HepG2 (cell line): Measurements from ENCODE around the gene CNP. TPM values are rescaled to one million over a fixed set of nuclear protein-coding genes. Genes with fewer than 3 reads are reported as not detected.

ENCODE experiments used
- GATAD2A ChIP-seq: IDR thresholded peaks from 2 replicates; pipeline ENCODE4 v1.6.1; 2016
- GPN1 ChIP-seq: sonication (generic); formaldehyde crosslinking; IDR thresholded peaks from 2 replicates; pipeline ENCODE4 v1.5.1; 2020; ENCODE audit warnings: missing genetic modification reagents, borderline replicate concordance
- HMGA1 ChIP-seq: sonication (generic); formaldehyde crosslinking; conservative IDR thresholded peaks from 2 replicates; pipeline ENCODE4 v1.4.0; 2020; ENCODE audit warnings: missing genetic modification reagents
- KDM6A ChIP-seq: IDR thresholded peaks from 2 replicates; pipeline ENCODE4 v1.6.1; 2016; ENCODE audit warnings: low read depth
- LCORL ChIP-seq, 2 experiments: fragments of 450-650 bp in 1 of 2; sonication (generic) in 1 of 2; formaldehyde crosslinking in 1 of 2; IDR thresholded peaks; 2 replicates each; pipeline versions ENCODE4 v1.5.0 to v1.6.1; 2017 to 2020; ENCODE audit warnings: antibody characterized with exemption in 1 of 2, missing genetic modification reagents in 1 of 2
- MXD4 ChIP-seq: IDR thresholded peaks from 2 replicates; pipeline ENCODE4 v1.6.1; 2016; ENCODE audit warnings: mild to moderate bottlenecking, missing biosample characterization, missing genetic modification reagents
- NFATC3 ChIP-seq: sonication (generic); formaldehyde crosslinking; IDR thresholded peaks from 2 replicates; pipeline ENCODE4 v1.5.1; 2020; ENCODE audit warnings: mild to moderate bottlenecking, missing genetic modification reagents
- PHF8 ChIP-seq: sonication (generic); formaldehyde crosslinking; IDR thresholded peaks from 2 replicates; pipeline ENCODE4 v1.5.0; 2020; ENCODE audit warnings: missing genetic modification reagents
- POGZ ChIP-seq: sonication (generic); formaldehyde crosslinking; IDR thresholded peaks from 2 replicates; pipeline ENCODE4 v1.4.0; 2020; ENCODE audit warnings: mild to moderate bottlenecking, missing genetic modification reagents
- POLR2A ChIP-seq, 2 experiments: IDR thresholded peaks; 2 replicates each; pipeline ENCODE4 v1.6.1; 2011; ENCODE audit warnings: low read depth in 2 of 2, low read length in 2 of 2, mild to moderate bottlenecking in 1 of 2, moderate library complexity in 1 of 2; ENCODE audit not compliant: insufficient read depth in 1 of 2
- SMARCE1 ChIP-seq: fragments of 450-650 bp; IDR thresholded peaks from 2 replicates; pipeline ENCODE4 v1.6.1; 2017; ENCODE audit warnings: borderline replicate concordance
- THAP11 ChIP-seq: IDR thresholded peaks from 2 replicates; pipeline ENCODE4 v1.6.1; 2016; ENCODE audit warnings: missing biosample characterization, missing genetic modification reagents
- TP53 ChIP-seq: sonication (generic); formaldehyde crosslinking; conservative IDR thresholded peaks from 2 replicates; pipeline ENCODE4 v1.4.0; 2020; ENCODE audit warnings: missing genetic modification reagents
- ZBTB38 ChIP-seq: sonication (generic); formaldehyde crosslinking; IDR thresholded peaks from 2 replicates; pipeline ENCODE4 v1.5.1; 2020; ENCODE audit warnings: mild to moderate bottlenecking, missing genetic modification reagents
- ZFP1 ChIP-seq: IDR thresholded peaks from 2 replicates; pipeline ENCODE4 v1.6.1; 2016
- ZFP36L1 ChIP-seq: sonication (generic); formaldehyde crosslinking; IDR thresholded peaks from 2 replicates; pipeline ENCODE4 v1.8.0; 2022; ENCODE audit warnings: mild to moderate bottlenecking, missing genetic modification reagents, moderate library complexity
- ZNF180 ChIP-seq: sonication (generic); formaldehyde crosslinking; IDR thresholded peaks from 2 replicates; pipeline ENCODE4 v1.4.0; 2020; ENCODE audit warnings: low read depth, missing genetic modification reagents, borderline replicate concordance
- ZNF329 ChIP-seq: sonication (generic); formaldehyde crosslinking; IDR thresholded peaks from 2 replicates; pipeline ENCODE4 v1.9.0; 2021; ENCODE audit warnings: low read depth, mild to moderate bottlenecking, missing genetic modification reagents
- ZNF530 ChIP-seq: sonication (generic); formaldehyde crosslinking; IDR thresholded peaks from 2 replicates; pipeline ENCODE4 v1.5.0; 2020; ENCODE audit warnings: low read depth, mild to moderate bottlenecking, missing genetic modification reagents
- ZNF703 ChIP-seq: sonication (generic); formaldehyde crosslinking; IDR thresholded peaks from 2 replicates; pipeline ENCODE4 v1.5.1; 2020; ENCODE audit warnings: missing genetic modification reagents, mild to moderate bottlenecking, moderate library complexity, borderline replicate concordance
- ZNF747 ChIP-seq: sonication (generic); formaldehyde crosslinking; IDR thresholded peaks from 2 replicates; pipeline ENCODE4 v1.8.1; 2023; ENCODE audit warnings: missing genetic modification reagents, mild to moderate bottlenecking, borderline replicate concordance
- polyA plus RNA-seq, 8 experiments: library from polyadenylated mRNA; depleted of rRNA in 3 of 8; stranded (reverse) in 7 of 8; unstranded in 1 of 8; fragments of >200 nt; fragmentation: Illumina TruSeq in 4 of 8; extraction: Trizol in 4 of 8; gene quantifications; 2 replicates each; pipeline versions ENCODE4 v1.2.1 to v1.2.3, GENCODE V29; 2011 to 2016; ENCODE audit warnings: low read depth in 4 of 8, missing spikeins in 1 of 8, mixed read lengths in 1 of 8; ENCODE audit not compliant: insufficient read depth in 1 of 8
- total RNA-seq, 5 experiments: library from RNA; depleted of rRNA; stranded (reverse); fragments of >200 nt; fragmentation: Illumina TruSeq; extraction: Trizol; gene quantifications; 2 replicates each; pipeline ENCODE4 v1.2.3, GENCODE V29; 2016; ENCODE audit warnings: low read depth in 1 of 5
- TF ChIP-seq, protein P1 (sequence below): sonication (generic); formaldehyde crosslinking; IDR thresholded peaks from 2 replicates; pipeline ENCODE4 v1.5.1; 2020; ENCODE audit warnings: missing genetic modification reagents, mild to moderate bottlenecking, borderline replicate concordance
- TF ChIP-seq, protein P2 (sequence below): IDR thresholded peaks from 2 replicates; pipeline ENCODE4 v1.6.1; 2018; ENCODE audit warnings: missing genetic modification reagents
- TF ChIP-seq, protein P3 (sequence below): sonication (generic); formaldehyde crosslinking; IDR thresholded peaks from 2 replicates; pipeline ENCODE4 v1.9.0; 2021; ENCODE audit warnings: missing genetic modification reagents, mild to moderate bottlenecking, borderline replicate concordance
- TF ChIP-seq, protein P4 (sequence below): sonication (generic); formaldehyde crosslinking; IDR thresholded peaks from 2 replicates; pipeline ENCODE4 v1.8.0; 2022; ENCODE audit warnings: mild to moderate bottlenecking, missing genetic modification reagents, borderline replicate concordance

CNP gene
- total and polyA plus RNA-seq, 2 of the 13 experiments (the other 11 are each of a cell fraction or from before 2014, with no cell fraction given): 97.2 to 161 TPM

DNA sequence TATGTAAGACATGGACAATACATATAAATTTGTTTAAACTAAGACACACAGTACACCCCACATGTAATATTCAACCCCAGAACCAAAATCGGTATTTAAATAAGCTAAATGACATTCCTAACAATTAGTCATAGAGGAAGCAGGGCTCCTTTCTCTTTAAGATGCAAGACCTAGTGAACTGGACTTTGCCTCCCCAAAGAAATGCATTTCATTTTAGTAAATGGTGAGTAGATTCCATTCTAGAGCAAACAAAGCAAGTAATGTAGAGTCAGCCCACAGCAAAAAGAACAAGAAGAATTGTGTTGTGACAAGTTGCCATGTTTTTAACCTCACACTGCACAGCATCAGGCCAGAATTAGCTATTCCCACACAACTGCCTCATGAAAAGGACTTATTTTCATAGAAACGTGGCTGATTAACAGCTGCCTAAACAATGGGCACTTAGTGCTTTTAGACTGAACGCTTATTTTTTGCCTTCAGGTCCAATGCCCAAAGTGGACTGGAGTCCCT is 36.3 kb downstream of the CNP start (continued):
- TF ChIP-seq TP53 (CRISPR knock-in tag) (no peak), KDM6A (CRISPR knock-in tag) (peak; percentile 66; the same call in 1 of the 2 replicates), POGZ (no peak), ZFP36L1 (0 out of 2 replicates have a peak, but pooled peaks have one; percentile 29), ZBTB38 (CRISPR knock-in tag) (no peak), HMGA1 (CRISPR knock-in tag) (no peak), MXD4 (CRISPR knock-in tag) (no peak; the same call in 1 of the 2 replicates), NFATC3 (CRISPR knock-in tag) (no peak), SMARCE1 (no peak), ZNF747 (no peak), ZNF329 (CRISPR knock-in tag) (no peak), LCORL (IDR thresholded peaks at IDR 0.05) (no peak), LCORL (CRISPR knock-in tag; IDR thresholded peaks at IDR 0.05) (no peak; the same call in 1 of the 2 replicates), POLR2A (IDR thresholded peaks at IDR 0.05; ENCODE audit: insufficient read depth in 1 of 2, low read depth in 2 of 2, low read length in 2 of 2) (no peak), ZNF180 (CRISPR knock-in tag) (no peak), ZNF703 (CRISPR knock-in tag) (no peak), PHF8 (no peak), ZFP1 (CRISPR knock-in tag) (no peak), GPN1 (CRISPR knock-in tag) (no peak), GATAD2A (CRISPR knock-in tag) (peak; percentile 60), ZNF530 (no peak), THAP11 (CRISPR knock-in tag) (peak; percentile 32; the same call in 1 of the 2 replicates)
- TF ChIP-seq, protein P1, sequence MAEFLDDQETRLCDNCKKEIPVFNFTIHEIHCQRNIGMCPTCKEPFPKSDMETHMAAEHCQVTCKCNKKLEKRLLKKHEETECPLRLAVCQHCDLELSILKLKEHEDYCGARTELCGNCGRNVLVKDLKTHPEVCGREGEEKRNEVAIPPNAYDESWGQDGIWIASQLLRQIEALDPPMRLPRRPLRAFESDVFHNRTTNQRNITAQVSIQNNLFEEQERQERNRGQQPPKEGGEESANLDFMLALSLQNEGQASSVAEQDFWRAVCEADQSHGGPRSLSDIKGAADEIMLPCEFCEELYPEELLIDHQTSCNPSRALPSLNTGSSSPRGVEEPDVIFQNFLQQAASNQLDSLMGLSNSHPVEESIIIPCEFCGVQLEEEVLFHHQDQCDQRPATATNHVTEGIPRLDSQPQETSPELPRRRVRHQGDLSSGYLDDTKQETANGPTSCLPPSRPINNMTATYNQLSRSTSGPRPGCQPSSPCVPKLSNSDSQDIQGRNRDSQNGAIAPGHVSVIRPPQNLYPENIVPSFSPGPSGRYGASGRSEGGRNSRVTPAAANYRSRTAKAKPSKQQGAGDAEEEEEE (CRISPR knock-in tag): no peak
- TF ChIP-seq, protein P2, sequence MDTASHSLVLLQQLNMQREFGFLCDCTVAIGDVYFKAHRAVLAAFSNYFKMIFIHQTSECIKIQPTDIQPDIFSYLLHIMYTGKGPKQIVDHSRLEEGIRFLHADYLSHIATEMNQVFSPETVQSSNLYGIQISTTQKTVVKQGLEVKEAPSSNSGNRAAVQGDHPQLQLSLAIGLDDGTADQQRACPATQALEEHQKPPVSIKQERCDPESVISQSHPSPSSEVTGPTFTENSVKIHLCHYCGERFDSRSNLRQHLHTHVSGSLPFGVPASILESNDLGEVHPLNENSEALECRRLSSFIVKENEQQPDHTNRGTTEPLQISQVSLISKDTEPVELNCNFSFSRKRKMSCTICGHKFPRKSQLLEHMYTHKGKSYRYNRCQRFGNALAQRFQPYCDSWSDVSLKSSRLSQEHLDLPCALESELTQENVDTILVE (CRISPR knock-in tag): peak; percentile 32; the same call in 1 of the 2 replicates
- TF ChIP-seq, protein P3, sequence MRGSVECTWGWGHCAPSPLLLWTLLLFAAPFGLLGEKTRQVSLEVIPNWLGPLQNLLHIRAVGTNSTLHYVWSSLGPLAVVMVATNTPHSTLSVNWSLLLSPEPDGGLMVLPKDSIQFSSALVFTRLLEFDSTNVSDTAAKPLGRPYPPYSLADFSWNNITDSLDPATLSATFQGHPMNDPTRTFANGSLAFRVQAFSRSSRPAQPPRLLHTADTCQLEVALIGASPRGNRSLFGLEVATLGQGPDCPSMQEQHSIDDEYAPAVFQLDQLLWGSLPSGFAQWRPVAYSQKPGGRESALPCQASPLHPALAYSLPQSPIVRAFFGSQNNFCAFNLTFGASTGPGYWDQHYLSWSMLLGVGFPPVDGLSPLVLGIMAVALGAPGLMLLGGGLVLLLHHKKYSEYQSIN (CRISPR knock-in tag): no peak
- TF ChIP-seq, protein P4, sequence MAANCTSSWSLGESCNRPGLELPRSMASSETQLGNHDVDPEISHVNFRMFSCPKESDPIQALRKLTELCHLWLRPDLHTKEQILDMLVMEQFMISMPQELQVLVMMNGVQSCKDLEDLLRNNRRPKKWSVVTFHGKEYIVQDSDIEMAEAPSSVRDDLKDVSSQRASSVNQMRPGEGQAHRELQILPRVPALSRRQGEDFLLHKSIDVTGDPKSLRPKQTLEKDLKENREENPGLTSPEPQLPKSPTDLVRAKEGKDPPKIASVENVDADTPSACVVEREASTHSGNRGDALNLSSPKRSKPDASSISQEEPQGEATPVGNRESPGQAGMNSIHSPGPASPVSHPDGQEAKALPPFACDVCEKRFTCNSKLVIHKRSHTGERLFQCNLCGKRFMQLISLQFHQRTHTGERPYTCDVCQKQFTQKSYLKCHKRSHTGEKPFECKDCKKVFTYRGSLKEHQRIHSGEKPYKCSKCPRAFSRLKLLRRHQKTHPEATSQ (CRISPR knock-in tag): 0 out of 2 replicates have a peak, but pooled peaks have one; percentile 60
